AG09309 (cell line): ENCODE data around the gene SNN.

ENCODE experiments used
- DNase-seq: peaks from one replicate; pipeline ENCODE4 v3.0.0-alpha.2; 2010; ENCODE audit warnings: low read depth
- H3K4me3 ChIP-seq: 2 replicates; pipeline ENCODE4 v1.5.1; 2011; ENCODE audit warnings: mild to moderate bottlenecking, low read depth, low read length, moderate library complexity; ENCODE audit not compliant: control insufficient read depth
- TF ChIP-seq, protein P1 (sequence below): IDR thresholded peaks from 2 replicates; pipeline ENCODE4 v1.5.1; 2011; ENCODE audit warnings: mild to moderate bottlenecking, low read depth, low read length, inconsistent platforms; ENCODE audit not compliant: insufficient read depth, control insufficient read depth; ENCODE audit errors: missing control alignments

The SNN gene

DNA sequence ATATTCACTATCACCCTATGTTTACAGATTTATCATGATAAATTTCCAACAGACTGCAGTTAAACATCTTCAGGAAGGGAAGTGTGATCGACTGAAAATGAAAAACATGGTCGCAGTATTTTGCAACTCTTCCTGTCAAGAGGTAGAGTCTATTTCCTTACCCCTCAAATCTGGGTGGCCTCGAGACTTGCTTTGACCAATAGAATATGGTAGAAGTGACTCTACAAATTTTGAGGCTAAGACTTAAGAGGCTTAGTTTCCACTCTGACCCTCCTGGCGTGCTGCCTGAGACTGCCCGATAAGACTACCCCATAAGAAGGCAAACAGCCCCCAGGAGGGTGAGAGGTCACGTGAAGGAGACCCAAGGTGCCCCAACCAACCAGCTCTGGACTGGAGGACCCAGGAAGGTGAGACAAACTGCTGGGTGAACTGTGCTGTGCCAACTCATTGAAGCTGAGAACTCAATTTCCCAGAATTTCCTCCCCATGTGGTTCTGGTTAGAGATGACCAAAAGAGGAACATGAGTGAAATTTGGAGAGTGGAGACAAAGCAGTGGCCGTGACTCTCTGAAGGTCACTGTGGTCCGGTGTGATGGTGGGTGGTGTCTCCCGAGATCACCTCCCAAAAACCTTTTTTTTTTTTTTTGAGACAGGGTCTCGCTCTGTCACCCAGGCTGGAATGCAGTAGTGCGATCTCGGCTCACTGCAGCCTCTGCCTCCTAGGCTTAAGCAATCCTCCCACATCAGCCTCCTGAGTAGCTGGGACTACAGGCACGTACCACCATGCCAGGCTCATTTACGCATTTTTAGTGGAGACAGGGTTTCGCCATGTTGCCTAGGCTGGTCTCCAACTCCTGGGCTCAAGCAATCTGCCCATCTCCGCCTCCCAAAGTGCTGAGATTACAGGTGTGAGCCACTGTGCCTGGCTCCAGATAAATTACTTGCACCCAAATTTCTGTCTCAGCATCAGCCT, 43.3 kb upstream of the SNN start:
- TF ChIP-seq, protein P1, sequence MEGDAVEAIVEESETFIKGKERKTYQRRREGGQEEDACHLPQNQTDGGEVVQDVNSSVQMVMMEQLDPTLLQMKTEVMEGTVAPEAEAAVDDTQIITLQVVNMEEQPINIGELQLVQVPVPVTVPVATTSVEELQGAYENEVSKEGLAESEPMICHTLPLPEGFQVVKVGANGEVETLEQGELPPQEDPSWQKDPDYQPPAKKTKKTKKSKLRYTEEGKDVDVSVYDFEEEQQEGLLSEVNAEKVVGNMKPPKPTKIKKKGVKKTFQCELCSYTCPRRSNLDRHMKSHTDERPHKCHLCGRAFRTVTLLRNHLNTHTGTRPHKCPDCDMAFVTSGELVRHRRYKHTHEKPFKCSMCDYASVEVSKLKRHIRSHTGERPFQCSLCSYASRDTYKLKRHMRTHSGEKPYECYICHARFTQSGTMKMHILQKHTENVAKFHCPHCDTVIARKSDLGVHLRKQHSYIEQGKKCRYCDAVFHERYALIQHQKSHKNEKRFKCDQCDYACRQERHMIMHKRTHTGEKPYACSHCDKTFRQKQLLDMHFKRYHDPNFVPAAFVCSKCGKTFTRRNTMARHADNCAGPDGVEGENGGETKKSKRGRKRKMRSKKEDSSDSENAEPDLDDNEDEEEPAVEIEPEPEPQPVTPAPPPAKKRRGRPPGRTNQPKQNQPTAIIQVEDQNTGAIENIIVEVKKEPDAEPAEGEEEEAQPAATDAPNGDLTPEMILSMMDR, result no peak
- H3K4me3 ChIP-seq, result no peak overlapping the region
- DNase-seq, result no peak

- H3K4me3 ChIP-seq, result no peak overlapping the region
- TF ChIP-seq, protein P1, result no peak
- DNase-seq, result no peak
These were observed 42.5 kb upstream of the SNN start for GRCh38 chr16:11625769-11626168.

GRCh38 chr16:11626657-11627291, 41.5 kb upstream of the SNN start:
- no peak for DNase-seq
- TF ChIP-seq, protein P1, result no peak

DNA sequence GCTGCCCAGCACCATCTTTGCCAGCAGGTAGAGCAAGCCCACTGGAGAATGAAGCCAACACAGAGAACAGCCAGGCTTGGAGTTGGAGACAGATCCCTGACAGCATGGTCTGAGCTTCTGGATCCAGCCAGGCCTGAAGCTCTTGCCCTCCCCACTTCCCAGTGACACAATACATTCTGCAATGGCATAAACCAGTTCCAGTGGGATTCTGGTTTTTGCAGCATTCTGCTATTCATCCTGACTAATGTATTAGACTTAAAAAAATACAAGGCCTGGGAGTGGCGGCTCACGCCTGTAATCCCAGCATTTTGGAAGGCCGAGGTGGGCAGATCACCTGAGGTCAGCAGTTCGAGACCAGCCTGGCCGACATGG, 41.0 kb upstream of the SNN start:
- DNase-seq, result no peak
- H3K4me3 ChIP-seq, result no peak overlapping the region
- TF ChIP-seq, protein P1, result no peak

More at GRCh38 chr16:11626657-11627291, 41.5 kb upstream of the SNN start:
- no peak overlapping the region for H3K4me3 ChIP-seq

GRCh38 chr16:11627822-11628457, 40.3 kb upstream of the SNN start:
- DNase-seq, result peak; percentile 57
- H3K4me3 ChIP-seq, result no peak overlapping the region

More at GRCh38 chr16:11627822-11628457, 40.3 kb upstream of the SNN start:
- TF ChIP-seq, protein P1, result no peak
